Caco-2 (cell line): ENCODE data around the gene TSHZ3. TPM values are rescaled to one million over a fixed set of nuclear protein-coding genes. Genes with fewer than 3 reads are reported as not detected.

Experiments
- BruUV-seq: library from RNA; stranded (reverse); fragments of 400-500 nt; replicated peaks from 2 replicates; lab custom pipeline; 2021; lab: Mats Ljungman, UMichigan
- CTCF ChIA-PET: fragments of 300-600 bp; sonication (Branson Sonifier 250); formaldehyde crosslinking; loops from one replicate; lab custom pipeline; 2022; ENCODE audit warnings: antibody characterized with exemption; lab: Charles Lee
- POLR2A ChIA-PET: fragments of 300-600 bp; sonication (Branson Sonifier 250); formaldehyde crosslinking; loops from one replicate; lab custom pipeline; 2022; ENCODE audit warnings: antibody characterized with exemption; lab: Charles Lee
- DNase-seq, 2 experiments: peaks; one replicate each; pipeline versions ENCODE4 v3.0.0 to v3.0.0-alpha.2; 2020 to 2022
- H3K27me3 ChIP-seq: replicated peaks from 2 replicates; pipeline ENCODE4 v1.6.0; 2011; ENCODE audit warnings: low read length; ENCODE audit not compliant: control insufficient read depth, insufficient read depth
- H3K36me3 ChIP-seq: 2 replicates; pipeline ENCODE4 v1.5.1; 2011; ENCODE audit warnings: low read length; ENCODE audit not compliant: control insufficient read depth, insufficient read depth
- H3K4me1 ChIP-seq: fragments of 250-450 bp; sonication (Bioruptor Pico); 2 replicates; pipeline ENCODE4 v1.5.1; 2020; ENCODE audit warnings: mild to moderate bottlenecking
- H3K4me3 ChIP-seq: 2 replicates; pipeline ENCODE4 v1.5.1; 2011; ENCODE audit warnings: low read depth, mild to moderate bottlenecking, control low read depth, low read length
- H3K9me3 ChIP-seq: fragments of 250-450 bp; sonication (Bioruptor Pico); 2 replicates; pipeline ENCODE4 v1.5.1; 2020; ENCODE audit warnings: mild to moderate bottlenecking, moderate library complexity
- H3K27ac Mint-ChIP-seq: one replicate; pipeline ENCODE4 v1.8.0; 2022; ENCODE audit warnings: mixed read lengths; ENCODE audit not compliant: unreplicated experiment
- H3K27me3 Mint-ChIP-seq: one replicate; pipeline ENCODE4 v1.8.0; 2022; ENCODE audit warnings: mixed read lengths; ENCODE audit not compliant: insufficient read depth, unreplicated experiment
- H3K36me3 Mint-ChIP-seq: one replicate; pipeline ENCODE4 v1.8.0; 2022; ENCODE audit warnings: mild to moderate bottlenecking, mixed read lengths; ENCODE audit not compliant: insufficient read depth, unreplicated experiment
- H3K4me1 Mint-ChIP-seq: one replicate; pipeline ENCODE4 v1.8.0; 2022; ENCODE audit warnings: low read depth, mixed read lengths; ENCODE audit not compliant: unreplicated experiment
- H3K4me3 Mint-ChIP-seq: one replicate; pipeline ENCODE4 v1.8.0; 2022; ENCODE audit warnings: mild to moderate bottlenecking, moderate library complexity, mixed read lengths; ENCODE audit not compliant: unreplicated experiment
- H3K9me3 Mint-ChIP-seq: one replicate; pipeline ENCODE4 v1.8.0; 2022; ENCODE audit warnings: mixed read lengths; ENCODE audit not compliant: unreplicated experiment
- CTCF ChIP-seq, 2 experiments: fragments of 200-600 bp in 1 of 2; IDR thresholded peaks; 1 replicate in 1 of 2; 2 replicates in 1 of 2; pipeline versions ENCODE4 v1.5.1 to v1.8.0; 2011 to 2022; ENCODE audit warnings: antibody characterized with exemption in 1 of 2, control low read depth in 1 of 2, inconsistent platforms in 1 of 2, low read depth in 1 of 2, low read length in 1 of 2, mild to moderate bottlenecking in 1 of 2, moderate library complexity in 1 of 2; ENCODE audit not compliant: insufficient read depth in 1 of 2, severe bottlenecking in 1 of 2, unreplicated experiment in 1 of 2
- intact Hi-C: fragments of 100-400 bp; cut with micrococcal nuclease; formaldehyde crosslinking; loops from one replicate; pipeline ENCODE4 v1.10.0; 2022; ENCODE audit not compliant: unreplicated experiment
- total RNA-seq: library from RNA; stranded (reverse); gene quantifications from 2 replicates; pipeline ENCODE4 v1.2.3, GENCODE V29; 2022

The TSHZ3 gene
- total RNA-seq, 1 experiment from 2014 or later = not detected

GRCh38 chr19:31330761-31331160 is 18.5 kb downstream of the TSHZ3 start:
- H3K9me3 ChIP-seq = no peaks in the 10 kb centered on the region
- CTCF ChIA-PET = no interaction called here

GRCh38 chr19:31330237-31330636 is 19.0 kb downstream of the TSHZ3 start:
- Histone ChIP-seq H3K27me3 (no peaks in the 10 kb centered on the region; the same call in 1 of the 2 replicates), H3K4me1 (no peaks in the 10 kb centered on the region), H3K36me3 (no peaks in the 10 kb centered on the region), H3K9me3 (no peaks in the 10 kb centered on the region), H3K4me3 (no peak overlapping the region)
- ChIA-PET CTCF (no interaction called here), POLR2A (no interaction called here)
- intact Hi-C loops = no loop called here
- H3K4me1 Mint-ChIP-seq = no peaks in the 10 kb centered on the region
- H3K27me3 Mint-ChIP-seq = peaks cover 12% of the 10 kb centered on the region
- TF ChIP-seq CTCF (IDR thresholded peaks at IDR 0.05; ENCODE audit: insufficient read depth in 1 of 2, low read depth in 1 of 2, low read length in 1 of 2, severe bottlenecking in 1 of 2, unreplicated experiment in 1 of 2) = no peak
- DNase-seq = no peak
- H3K4me3 Mint-ChIP-seq = no peak overlapping the region
- no peaks in the 10 kb centered on the region for H3K9me3 Mint-ChIP-seq
- no peaks in the 10 kb centered on the region for H3K36me3 Mint-ChIP-seq
- no TSS peak for BruUV-seq
- no peak overlapping the region for H3K27ac Mint-ChIP-seq

More at GRCh38 chr19:31330761-31331160, 18.5 kb downstream of the TSHZ3 start:
- Mint-ChIP-seq H3K4me1 (no peaks in the 10 kb centered on the region), H3K27ac (no peak overlapping the region), H3K9me3 (no peaks in the 10 kb centered on the region), H3K36me3 (no peaks in the 10 kb centered on the region), H3K27me3 (peaks cover 15% of the 10 kb centered on the region), H3K4me3 (no peak overlapping the region)
- no peak for DNase-seq
- intact Hi-C loops = no loop called here
- POLR2A ChIA-PET = no interaction called here
- no peaks in the 10 kb centered on the region for H3K27me3 ChIP-seq
- H3K36me3 ChIP-seq = no peaks in the 10 kb centered on the region
- H3K4me1 ChIP-seq = no peaks in the 10 kb centered on the region
- no peak for TF ChIP-seq CTCF (IDR thresholded peaks at IDR 0.05; ENCODE audit: insufficient read depth in 1 of 2, low read depth in 1 of 2, low read length in 1 of 2, severe bottlenecking in 1 of 2, unreplicated experiment in 1 of 2)
- no peak overlapping the region for H3K4me3 ChIP-seq
- BruUV-seq = no TSS peak

- BruUV-seq = no TSS peak
- intact Hi-C loops = no loop called here
- no peak for TF ChIP-seq CTCF (IDR thresholded peaks at IDR 0.05; ENCODE audit: insufficient read depth in 1 of 2, low read depth in 1 of 2, low read length in 1 of 2, severe bottlenecking in 1 of 2, unreplicated experiment in 1 of 2)
- H3K9me3 Mint-ChIP-seq = no peaks in the 10 kb centered on the region
- peaks cover 7% of the 10 kb centered on the region for H3K27me3 Mint-ChIP-seq
- no peaks in the 10 kb centered on the region for H3K4me1 Mint-ChIP-seq
- CTCF ChIA-PET = no interaction called here
- no peaks in the 10 kb centered on the region for H3K4me1 ChIP-seq
- POLR2A ChIA-PET = no interaction called here
- H3K4me3 ChIP-seq = no peak overlapping the region
- no peaks in the 10 kb centered on the region; the same call in 1 of the 2 replicates for H3K27me3 ChIP-seq
- no peaks in the 10 kb centered on the region for H3K9me3 ChIP-seq
- no peaks in the 10 kb centered on the region for H3K36me3 Mint-ChIP-seq
- no peak overlapping the region for H3K27ac Mint-ChIP-seq
- H3K36me3 ChIP-seq = no peaks in the 10 kb centered on the region
- no peak overlapping the region for H3K4me3 Mint-ChIP-seq
- DNase-seq = no peak
Measured at GRCh38 chr19:31329819-31330218, 19.4 kb downstream of the TSHZ3 start.
